Loucy (cell line): Measurements from ENCODE around the gene AAMDC.
"Not testable (repeated sequence)": the region's sequence is repeated elsewhere in the genome, so short reads cannot be mapped to it uniquely, and the experiment has no call there.

Experiments
- CTCF ChIP-seq: fragments of 200-600 bp; sonication (generic); conservative IDR thresholded peaks from 2 replicates; pipeline ENCODE4 v1.5.1; 2014; ENCODE audit warnings: mild to moderate bottlenecking, antibody characterized with exemption, low read length
- EZH2phosphoT487 ChIP-seq: fragments of 200-600 bp; IDR thresholded peaks from 2 replicates; pipeline ENCODE4 v1.6.1; 2018; ENCODE audit warnings: antibody characterized with exemption, mild to moderate bottlenecking, moderate library complexity, borderline replicate concordance

GRCh38 chr11:77857906-77858457, 37.0 kb downstream of the AAMDC start:
- not testable (repeated sequence) for TF ChIP-seq CTCF, EZH2phosphoT487
